ENCODE measurements around the gene PLPPR3.

The PLPPR3 gene

GRCh38 chr19:765179-765738 is 56.5 kb downstream of the PLPPR3 start:
- DNase-seq, result no peak

GRCh38 chr19:764301-764700 is 57.5 kb downstream of the PLPPR3 start:
- no peak for DNase-seq

GRCh38 chr19:763869-764268 is 57.9 kb downstream of the PLPPR3 start:
- no peak for DNase-seq

GRCh38 chr19:763181-763580 is 58.6 kb downstream of the PLPPR3 start:
- no peak for DNase-seq
